Activated CD8-positive, alpha-beta memory T cell treated with anti-CD3 and anti-CD28 coated beads for 48 hours (primary cell): ENCODE results near the gene PUSL1.

Experiments
- DNase-seq, 3 experiments: peaks; one replicate each; pipeline ENCODE4 v3.0.0-alpha.2; 2020; ENCODE audit warnings: low read depth in 2 of 3, low spot score in 2 of 3

Gene PUSL1

DNA sequence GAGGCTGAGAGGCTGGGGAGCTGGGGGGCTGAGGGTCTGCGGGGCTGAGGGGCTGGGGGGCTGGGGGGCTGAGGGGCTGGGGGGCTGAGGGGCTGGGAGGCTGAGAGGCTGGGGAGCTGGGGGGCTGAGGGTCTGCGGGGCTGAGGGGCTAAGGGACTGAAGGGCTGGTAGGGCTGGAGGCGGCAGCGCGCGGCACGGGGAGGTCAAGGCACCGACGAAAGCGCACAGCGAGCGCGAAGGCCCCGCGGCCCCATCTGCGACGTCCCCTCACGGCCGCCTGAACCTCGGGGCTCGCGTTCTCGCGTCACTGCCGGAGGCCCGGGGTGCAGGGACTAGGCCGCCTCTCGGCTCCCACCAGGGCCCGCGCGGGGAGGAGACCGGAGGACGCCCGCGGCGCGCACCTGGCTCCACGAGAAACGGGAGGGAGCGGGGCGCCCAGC is 15.7 kb downstream of the PUSL1 start:
- no peak for DNase-seq

GRCh38 chr1:1324524-1325287 is 16.3 kb downstream of the PUSL1 start, which contains the start of the genes CPTP and INTS11:
TSS of gene CPTP (plus strand) at chr1:1324802. CDS start at chr1:1326911, 2,109 bp downstream.
TSS of gene INTS11 (minus strand) at chr1:1324660. CDS start at chr1:1324608, 52 bp downstream.
- peak; percentile 90 to 96 (median 96) for DNase-seq

DNA sequence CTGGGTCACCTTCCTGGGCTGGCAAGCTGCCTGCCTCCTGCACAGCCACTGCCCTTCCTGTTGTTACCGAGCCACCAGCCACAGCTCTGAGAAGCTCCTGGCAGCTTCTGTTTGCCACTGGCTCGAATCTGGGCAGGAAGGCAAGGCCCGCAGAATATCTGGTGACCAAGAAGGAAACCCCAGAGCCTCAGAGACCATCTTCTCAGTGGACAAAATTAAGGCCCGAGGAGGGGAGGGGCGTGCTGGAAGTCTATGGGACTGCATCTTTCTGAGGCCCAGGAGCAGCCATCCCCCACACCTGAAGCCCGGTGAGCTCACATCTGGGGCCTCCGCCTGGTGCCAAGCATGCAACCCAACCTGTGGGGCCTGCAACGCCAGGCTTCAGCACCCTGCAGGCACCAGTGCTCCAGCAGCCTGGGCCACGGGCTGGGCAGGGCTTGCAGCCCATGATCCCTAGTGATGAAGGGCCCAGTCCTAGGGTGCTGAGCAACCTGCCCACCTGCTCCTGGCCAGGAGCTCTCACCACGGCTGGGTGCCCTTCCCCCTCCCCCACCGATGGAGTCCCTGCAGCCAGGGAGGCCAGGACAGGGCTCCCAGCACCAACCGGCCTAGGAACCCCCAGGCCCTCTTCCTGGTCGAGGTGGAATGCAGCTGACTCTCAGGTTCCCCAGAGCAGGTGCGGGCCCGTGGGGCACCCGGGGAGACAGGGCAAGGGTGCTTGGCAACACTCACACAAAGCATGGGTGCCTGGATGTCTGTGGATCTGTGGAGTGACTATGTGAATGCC is 17.1 kb downstream of the PUSL1 start:
- DNase-seq = no peak

DNA sequence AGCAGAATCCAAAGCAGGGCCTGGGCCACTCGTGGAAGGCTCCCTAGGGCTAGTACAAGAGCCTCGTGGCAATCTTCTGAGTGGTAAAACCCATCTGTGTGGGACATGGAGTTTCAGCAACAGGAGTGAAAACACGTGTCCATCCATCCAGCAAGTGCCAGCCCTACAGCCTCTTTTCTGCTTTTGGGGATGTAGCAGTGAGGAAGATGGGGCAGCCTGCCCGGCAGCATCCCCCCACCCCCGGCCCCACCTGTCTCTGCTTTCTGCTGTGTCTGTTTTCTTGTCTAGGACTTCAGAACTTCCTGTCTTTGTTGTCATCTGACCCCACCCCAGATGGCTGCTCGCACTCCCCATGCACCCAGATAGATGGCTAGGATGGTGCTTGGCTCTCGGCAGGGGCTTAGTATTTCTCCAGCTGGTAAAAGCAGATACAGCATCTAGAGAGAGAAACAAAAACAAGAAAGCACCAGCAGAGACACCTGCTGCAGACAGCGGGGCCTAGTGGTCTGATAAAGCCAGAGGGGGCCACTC is 17.7 kb downstream of the PUSL1 start:
- DNase-seq = no peak

DNA sequence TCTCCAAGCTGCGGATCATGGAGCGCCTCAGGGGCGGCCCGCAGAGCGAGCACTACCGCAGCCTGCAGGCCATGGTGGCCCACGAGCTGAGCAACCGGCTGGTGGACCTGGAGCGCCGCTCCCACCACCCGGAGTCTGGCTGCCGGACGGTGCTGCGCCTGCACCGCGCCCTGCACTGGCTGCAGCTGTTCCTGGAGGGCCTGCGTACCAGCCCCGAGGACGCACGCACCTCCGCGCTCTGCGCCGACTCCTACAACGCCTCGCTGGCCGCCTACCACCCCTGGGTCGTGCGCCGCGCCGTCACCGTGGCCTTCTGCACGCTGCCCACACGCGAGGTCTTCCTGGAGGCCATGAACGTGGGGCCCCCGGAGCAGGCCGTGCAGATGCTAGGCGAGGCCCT is 18.9 kb downstream of the PUSL1 start:
- DNase-seq = no peak

DNA sequence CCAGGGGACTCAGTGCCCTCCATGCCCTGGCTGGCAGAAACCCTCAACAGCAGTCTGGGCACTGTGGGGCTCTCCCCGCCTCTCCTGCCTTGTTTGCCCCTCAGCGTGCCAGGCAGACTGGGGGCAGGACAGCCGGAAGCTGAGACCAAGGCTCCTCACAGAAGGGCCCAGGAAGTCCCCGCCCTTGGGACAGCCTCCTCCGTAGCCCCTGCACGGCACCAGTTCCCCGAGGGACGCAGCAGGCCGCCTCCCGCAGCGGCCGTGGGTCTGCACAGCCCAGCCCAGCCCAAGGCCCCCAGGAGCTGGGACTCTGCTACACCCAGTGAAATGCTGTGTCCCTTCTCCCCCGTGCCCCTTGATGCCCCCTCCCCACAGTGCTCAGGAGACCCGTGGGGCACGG is 19.9 kb downstream of the PUSL1 start:
- DNase-seq = no peak

DNA sequence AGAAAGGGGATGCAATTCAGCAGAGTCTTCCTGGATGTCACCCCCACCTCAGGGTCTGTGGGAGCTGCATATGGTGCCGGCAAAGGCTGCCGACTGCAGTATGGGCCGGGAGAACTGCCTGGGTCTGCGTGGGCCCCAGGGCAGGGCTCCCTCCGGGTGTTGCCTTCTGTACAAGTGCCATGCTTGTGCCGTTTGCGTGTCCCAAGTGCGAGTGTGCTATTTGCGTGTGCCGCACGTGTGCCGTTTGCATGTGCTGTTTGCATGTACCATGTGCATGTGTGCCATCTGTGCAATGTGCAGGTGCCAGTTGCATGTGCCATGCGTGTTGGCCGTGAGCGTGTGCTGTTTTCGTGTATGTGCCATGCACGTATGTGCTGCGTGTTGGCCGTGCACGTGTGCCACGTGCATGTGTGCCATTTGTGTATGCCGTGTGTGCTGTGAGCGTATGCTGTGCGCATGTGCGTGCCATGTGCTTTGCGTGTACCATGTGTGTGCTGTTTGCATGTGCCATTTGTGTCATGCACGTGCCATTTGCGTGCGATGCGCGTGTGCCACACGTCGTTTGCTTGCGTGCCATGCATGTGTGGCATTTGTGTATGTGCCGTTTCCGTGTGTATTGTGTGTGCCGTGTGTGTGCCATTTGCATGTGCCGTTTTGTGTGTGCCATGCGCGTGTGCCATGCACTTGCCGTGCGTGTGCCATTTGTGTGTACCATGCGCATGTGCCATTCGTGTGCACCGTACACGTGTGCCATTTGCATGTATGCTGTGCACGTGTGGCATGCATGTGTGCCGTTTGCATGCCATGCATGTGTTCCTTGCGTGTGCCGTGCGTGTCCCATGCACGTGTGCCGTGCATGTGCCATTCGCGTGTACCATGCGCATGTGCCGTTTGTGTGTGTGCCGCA is 21.2 kb downstream of the PUSL1 start:
- no peak for DNase-seq

GRCh38 chr1:1330366-1331067 is 22.1 kb downstream of the PUSL1 start:
- no peak for DNase-seq

DNA sequence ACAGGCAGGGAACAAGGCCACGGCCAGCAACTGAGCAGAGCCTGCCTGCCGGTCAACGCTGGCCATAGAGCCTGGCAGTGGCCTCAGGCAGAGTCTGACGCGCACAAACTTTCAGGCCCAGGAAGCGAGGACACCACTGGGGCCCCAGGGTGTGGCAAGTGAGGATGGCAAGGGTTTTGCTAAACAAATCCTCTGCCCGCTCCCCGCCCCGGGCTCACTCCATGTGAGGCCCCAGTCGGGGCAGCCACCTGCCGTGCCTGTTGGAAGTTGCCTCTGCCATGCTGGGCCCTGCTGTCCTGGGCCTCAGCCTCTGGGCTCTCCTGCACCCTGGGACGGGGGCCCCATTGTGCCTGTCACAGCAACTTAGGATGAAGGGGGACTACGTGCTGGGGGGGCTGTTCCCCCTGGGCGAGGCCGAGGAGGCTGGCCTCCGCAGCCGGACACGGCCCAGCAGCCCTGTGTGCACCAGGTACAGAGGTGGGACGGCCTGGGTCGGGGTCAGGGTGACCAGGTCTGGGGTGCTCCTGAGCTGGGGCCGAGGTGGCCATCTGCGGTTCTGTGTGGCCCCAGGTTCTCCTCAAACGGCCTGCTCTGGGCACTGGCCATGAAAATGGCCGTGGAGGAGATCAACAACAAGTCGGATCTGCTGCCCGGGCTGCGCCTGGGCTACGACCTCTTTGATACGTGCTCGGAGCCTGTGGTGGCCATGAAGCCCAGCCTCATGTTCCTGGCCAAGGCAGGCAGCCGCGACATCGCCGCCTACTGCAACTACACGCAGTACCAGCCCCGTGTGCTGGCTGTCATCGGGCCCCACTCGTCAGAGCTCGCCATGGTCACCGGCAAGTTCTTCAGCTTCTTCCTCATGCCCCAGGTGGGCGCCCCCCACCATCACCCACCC is 22.9 kb downstream of the PUSL1 start, which contains the start of gene TAS1R3:
Gene TAS1R3, plus strand, starts transcription at position 213 of the 898 bp plus-strand sequence. Its CDS starts 66 bp downstream, at position 279.
- DNase-seq = no peak

DNA sequence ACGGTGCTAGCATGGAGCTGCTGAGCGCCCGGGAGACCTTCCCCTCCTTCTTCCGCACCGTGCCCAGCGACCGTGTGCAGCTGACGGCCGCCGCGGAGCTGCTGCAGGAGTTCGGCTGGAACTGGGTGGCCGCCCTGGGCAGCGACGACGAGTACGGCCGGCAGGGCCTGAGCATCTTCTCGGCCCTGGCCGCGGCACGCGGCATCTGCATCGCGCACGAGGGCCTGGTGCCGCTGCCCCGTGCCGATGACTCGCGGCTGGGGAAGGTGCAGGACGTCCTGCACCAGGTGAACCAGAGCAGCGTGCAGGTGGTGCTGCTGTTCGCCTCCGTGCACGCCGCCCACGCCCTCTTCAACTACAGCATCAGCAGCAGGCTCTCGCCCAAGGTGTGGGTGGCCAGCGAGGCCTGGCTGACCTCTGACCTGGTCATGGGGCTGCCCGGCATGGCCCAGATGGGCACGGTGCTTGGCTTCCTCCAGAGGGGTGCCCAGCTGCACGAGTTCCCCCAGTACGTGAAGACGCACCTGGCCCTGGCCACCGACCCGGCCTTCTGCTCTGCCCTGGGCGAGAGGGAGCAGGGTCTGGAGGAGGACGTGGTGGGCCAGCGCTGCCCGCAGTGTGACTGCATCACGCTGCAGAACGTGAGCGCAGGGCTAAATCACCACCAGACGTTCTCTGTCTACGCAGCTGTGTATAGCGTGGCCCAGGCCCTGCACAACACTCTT is 23.8 kb downstream of the PUSL1 start:
- DNase-seq = no peak

- DNase-seq = no peak
These were observed 24.5 kb downstream of the PUSL1 start for GRCh38 chr1:1332774-1333480.

GRCh38 chr1:1333551-1334241 is 25.3 kb downstream of the PUSL1 start:
- no peak for DNase-seq

DNA sequence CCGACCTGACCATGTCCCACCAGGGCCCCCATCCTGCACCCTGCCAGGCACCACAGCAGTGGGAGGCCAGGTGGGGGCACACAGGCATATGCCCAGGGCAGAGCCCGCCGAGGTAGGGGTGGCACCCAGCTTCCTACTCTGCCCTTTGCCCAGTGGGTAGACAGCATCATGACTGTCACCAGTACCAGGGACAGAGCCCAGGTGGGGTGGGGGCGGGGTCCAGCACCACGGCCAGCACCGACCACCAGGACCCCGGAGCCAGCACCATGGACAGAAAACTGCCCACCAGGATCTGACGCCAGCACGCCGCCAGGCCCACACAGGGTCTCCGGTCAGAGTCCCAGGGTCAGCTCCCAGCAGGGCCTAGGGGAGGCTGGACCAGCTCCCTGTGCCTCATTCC is 26.4 kb downstream of the PUSL1 start:
- DNase-seq = no peak

- DNase-seq = no peak
These were observed 26.9 kb downstream of the PUSL1 start for GRCh38 chr1:1335283-1335682.

- no peak for DNase-seq
These were observed 27.4 kb downstream of the PUSL1 start for GRCh38 chr1:1335792-1336248.

DNA sequence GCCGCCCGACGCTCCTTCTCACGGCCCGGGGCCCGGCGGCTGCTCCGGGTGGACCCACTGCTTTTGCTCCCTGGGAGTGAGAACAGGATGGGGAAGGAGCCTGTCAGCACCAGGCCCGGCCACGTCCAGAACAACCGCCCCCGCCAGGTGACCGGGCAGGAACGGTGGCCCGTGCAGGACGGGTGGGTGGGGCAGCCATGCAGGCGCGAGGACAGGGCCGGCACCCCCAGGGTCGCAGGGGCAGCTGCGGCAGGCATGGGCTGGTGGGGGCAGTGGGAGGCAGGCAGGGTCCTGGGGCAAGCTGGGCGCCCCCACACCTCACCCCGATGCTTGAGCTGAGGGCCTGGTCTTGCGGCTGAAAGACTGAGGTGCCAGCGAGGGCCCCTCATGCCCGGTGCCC is 28.0 kb downstream of the PUSL1 start:
- DNase-seq = no peak
